Caco-2 (cell line): ENCODE measurements around the gene PPP6R2. TPM values are rescaled to one million over a fixed set of nuclear protein-coding genes. Genes with fewer than 3 reads are reported as not detected.

Experiments used
- Bru-seq: library from RNA; stranded (reverse); fragments of 400-500 nt; gene quantifications from one replicate; lab custom pipeline; 2021; lab: Mats Ljungman, UMichigan
- BruChase-seq, 2 experiments: library from RNA; stranded (reverse); fragments of 400-500 nt; gene quantifications; one replicate each; lab custom pipeline; 2021; lab: Mats Ljungman, UMichigan
- BruUV-seq: library from RNA; stranded (reverse); fragments of 400-500 nt; replicated peaks from 2 replicates; lab custom pipeline; 2021; lab: Mats Ljungman, UMichigan
- CTCF ChIA-PET: fragments of 300-600 bp; sonication (Branson Sonifier 250); formaldehyde crosslinking; loops from one replicate; lab custom pipeline; 2022; ENCODE audit warnings: antibody characterized with exemption; lab: Charles Lee
- POLR2A ChIA-PET: fragments of 300-600 bp; sonication (Branson Sonifier 250); formaldehyde crosslinking; loops from one replicate; lab custom pipeline; 2022; ENCODE audit warnings: antibody characterized with exemption; lab: Charles Lee
- DNase-seq, 2 experiments: peaks; one replicate each; pipeline versions ENCODE4 v3.0.0 to v3.0.0-alpha.2; 2020 to 2022
- H3K27me3 ChIP-seq: replicated peaks from 2 replicates; pipeline ENCODE4 v1.6.0; 2011; ENCODE audit warnings: low read length; ENCODE audit not compliant: control insufficient read depth, insufficient read depth
- H3K36me3 ChIP-seq: 2 replicates; pipeline ENCODE4 v1.5.1; 2011; ENCODE audit warnings: low read length; ENCODE audit not compliant: control insufficient read depth, insufficient read depth
- H3K4me1 ChIP-seq: fragments of 250-450 bp; sonication (Bioruptor Pico); 2 replicates; pipeline ENCODE4 v1.5.1; 2020; ENCODE audit warnings: mild to moderate bottlenecking
- H3K4me3 ChIP-seq: 2 replicates; pipeline ENCODE4 v1.5.1; 2011; ENCODE audit warnings: low read depth, mild to moderate bottlenecking, control low read depth, low read length
- H3K9me3 ChIP-seq: fragments of 250-450 bp; sonication (Bioruptor Pico); 2 replicates; pipeline ENCODE4 v1.5.1; 2020; ENCODE audit warnings: mild to moderate bottlenecking, moderate library complexity
- H3K27ac Mint-ChIP-seq: one replicate; pipeline ENCODE4 v1.8.0; 2022; ENCODE audit warnings: mixed read lengths; ENCODE audit not compliant: unreplicated experiment
- H3K27me3 Mint-ChIP-seq: one replicate; pipeline ENCODE4 v1.8.0; 2022; ENCODE audit warnings: mixed read lengths; ENCODE audit not compliant: insufficient read depth, unreplicated experiment
- H3K36me3 Mint-ChIP-seq: one replicate; pipeline ENCODE4 v1.8.0; 2022; ENCODE audit warnings: mild to moderate bottlenecking, mixed read lengths; ENCODE audit not compliant: insufficient read depth, unreplicated experiment
- H3K4me1 Mint-ChIP-seq: one replicate; pipeline ENCODE4 v1.8.0; 2022; ENCODE audit warnings: low read depth, mixed read lengths; ENCODE audit not compliant: unreplicated experiment
- H3K4me3 Mint-ChIP-seq: one replicate; pipeline ENCODE4 v1.8.0; 2022; ENCODE audit warnings: mild to moderate bottlenecking, moderate library complexity, mixed read lengths; ENCODE audit not compliant: unreplicated experiment
- H3K9me3 Mint-ChIP-seq: one replicate; pipeline ENCODE4 v1.8.0; 2022; ENCODE audit warnings: mixed read lengths; ENCODE audit not compliant: unreplicated experiment
- CTCF ChIP-seq, 2 experiments: fragments of 200-600 bp in 1 of 2; IDR thresholded peaks; 1 replicate in 1 of 2; 2 replicates in 1 of 2; pipeline versions ENCODE4 v1.5.1 to v1.8.0; 2011 to 2022; ENCODE audit warnings: antibody characterized with exemption in 1 of 2, control low read depth in 1 of 2, inconsistent platforms in 1 of 2, low read depth in 1 of 2, low read length in 1 of 2, mild to moderate bottlenecking in 1 of 2, moderate library complexity in 1 of 2; ENCODE audit not compliant: insufficient read depth in 1 of 2, severe bottlenecking in 1 of 2, unreplicated experiment in 1 of 2
- intact Hi-C: fragments of 100-400 bp; cut with micrococcal nuclease; formaldehyde crosslinking; loops from one replicate; pipeline ENCODE4 v1.10.0; 2022; ENCODE audit not compliant: unreplicated experiment
- long read RNA-seq: library from polyadenylated mRNA; stranded (forward); transcript quantifications from one replicate; pipeline ENCODE4 v2.0.0, GENCODE V29; 2022
- total RNA-seq: library from RNA; stranded (reverse); gene quantifications from 2 replicates; pipeline ENCODE4 v1.2.3, GENCODE V29; 2022

Gene PPP6R2
- 55.5 and 60.7 TPM in 2 replicates for total RNA-seq
- percentile 68 among the genes with signal in this experiment for Bru-seq, nascent RNA
- percentile 69 among the genes with signal in this experiment for BruChase-seq, experiment 1, labeled RNA remaining after a 2-hour chase
- percentile 76 among the genes with signal in this experiment for BruChase-seq, experiment 2, labeled RNA remaining after a 6-hour chase
- long read RNA-seq, full-length matches to known transcripts, result 20 of 64 reads
- long read RNA-seq, partial matches to known transcripts, result 11 of 64 reads
- long read RNA-seq, other reads (novel, unspliced or antisense), result 33 of 64 reads

GRCh38 chr22:50342651-50343540, at the start of gene PPP6R2:
Gene PPP6R2, plus strand, starts transcription at chr22:50343327. Its CDS starts 50,582 bp downstream, at chr22:50393909.
- Mint-ChIP-seq H3K9me3 (no peaks in the 10 kb centered on the region), H3K4me3 (peak within 1 kb of the TSS; percentile 64), H3K27ac (no peak within 1 kb of the TSS), H3K27me3 (no peaks in the 10 kb centered on the region), H3K4me1 (peaks cover 6% of the 10 kb centered on the region), H3K36me3 (no peaks in the 10 kb centered on the region)
- TSS peak; percentile 90 for BruUV-seq
- intact Hi-C loops, result loop anchor here (1.0 to 5.0 kb wide), 2 partner anchors 71 to 102 kb away; partner anchors contain the start of gene MAPK11
- Histone ChIP-seq H3K27me3 (no peaks in the 10 kb centered on the region), H3K36me3 (no peaks in the 10 kb centered on the region), H3K9me3 (no peaks in the 10 kb centered on the region), H3K4me3 (peak within 1 kb of the TSS; percentile 61), H3K4me1 (no peaks in the 10 kb centered on the region)
- ChIA-PET CTCF (interaction anchor here (0.6 to 1.4 kb wide), 8 partner anchors 12 to 115 kb away, joined by 3 to 8 read pairs (median 4); partner anchors contain the start of gene TUBGCP6), POLR2A (no interaction called here)
- peak; percentile 78 to 91 for DNase-seq
- TF ChIP-seq CTCF (IDR thresholded peaks at IDR 0.05; ENCODE audit: insufficient read depth in 1 of 2, low read depth in 1 of 2, low read length in 1 of 2, severe bottlenecking in 1 of 2, unreplicated experiment in 1 of 2), result no peak

GRCh38 chr22:50293441-50294318, 49.4 kb upstream of the PPP6R2 start:
- BruUV-seq, result no TSS peak
- intact Hi-C loops, result no loop called here
- Mint-ChIP-seq H3K27ac (peak overlapping the region; percentile 90), H3K9me3 (no peaks in the 10 kb centered on the region), H3K4me3 (peak overlapping the region; percentile 75), H3K36me3 (peaks cover 14% of the 10 kb centered on the region), H3K4me1 (peaks cover 16% of the 10 kb centered on the region), H3K27me3 (no peaks in the 10 kb centered on the region)
- TF ChIP-seq CTCF (IDR thresholded peaks at IDR 0.05; ENCODE audit: insufficient read depth in 1 of 2, low read depth in 1 of 2, low read length in 1 of 2, severe bottlenecking in 1 of 2, unreplicated experiment in 1 of 2), result no peak
- H3K4me3 ChIP-seq, result peak overlapping the region; percentile 46
- POLR2A ChIA-PET, result interaction anchor here (0.6 to 1.9 kb wide), 13 partner anchors 9 to 238 kb away, joined by 3 to 25 read pairs (median 6); partner anchors contain the start of genes DENND6B, HDAC10 and PLXNB2
- DNase-seq, result peak; percentile 90 to 92
- no peaks in the 10 kb centered on the region for H3K27me3 ChIP-seq
- H3K4me1 ChIP-seq, result peaks cover 45% of the 10 kb centered on the region
- H3K9me3 ChIP-seq, result no peaks in the 10 kb centered on the region
- peaks cover 8% of the 10 kb centered on the region for H3K36me3 ChIP-seq
- CTCF ChIA-PET, result interaction anchor here (0.6 to 1.5 kb wide), 12 partner anchors 9 to 326 kb away, joined by 3 to 13 read pairs (median 3); partner anchors contain the start of genes DENND6B, NCAPH2 and SCO2
